SKM-1 (cell line): Measurements from ENCODE around the gene IL12B.
"Not testable (repeated sequence)": the region's sequence is repeated elsewhere in the genome, so short reads cannot be mapped to it uniquely, and the experiment has no call there.

Experiments used
- DNase-seq: peaks from one replicate; lab custom pipeline; 2025; ENCODE audit not compliant: unreplicated experiment; lab: John Stamatoyannopoulos, UW

Gene IL12B

DNA sequence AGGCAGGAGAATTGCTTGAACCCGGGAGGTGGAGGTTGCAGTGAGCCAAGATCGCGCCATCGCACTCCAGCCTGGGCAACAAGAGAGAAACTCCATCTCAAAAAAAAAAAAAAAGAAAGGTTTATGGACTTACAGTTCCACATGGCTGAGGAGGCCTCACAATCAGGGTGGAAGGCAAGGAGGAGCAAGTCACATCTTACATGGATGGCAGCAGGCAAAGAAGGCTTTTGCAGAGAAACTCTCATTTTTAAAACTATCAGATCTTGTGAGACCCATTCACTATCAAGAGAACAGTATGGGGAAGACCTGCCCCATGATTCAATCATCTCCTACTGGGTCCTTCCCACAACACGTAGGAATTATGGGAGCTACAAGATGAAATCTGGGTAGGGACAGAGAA is 33.0 kb downstream of the IL12B start:
- not testable (repeated sequence) for DNase-seq

DNA sequence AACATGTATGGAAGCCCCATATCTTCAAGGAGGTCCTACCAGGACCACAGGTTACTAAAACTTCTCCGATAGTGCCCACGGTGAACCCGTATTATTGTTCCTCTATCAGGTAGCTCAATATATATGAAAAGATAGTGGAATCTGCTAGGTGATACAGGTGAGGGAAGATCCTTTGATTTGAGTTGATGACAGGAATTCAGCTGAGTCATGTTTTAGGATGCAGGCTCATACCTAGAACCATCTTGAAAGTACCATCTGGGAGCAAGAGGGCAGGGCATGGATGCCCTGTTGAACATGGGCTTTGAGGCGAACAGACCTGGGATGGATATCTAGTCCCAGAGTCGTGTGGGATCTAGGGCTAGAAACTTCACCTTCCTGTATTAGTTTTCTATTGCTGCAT is 35.4 kb downstream of the IL12B start:
- no peak for DNase-seq

GRCh38 chr5:159290741-159291140 is 39.5 kb downstream of the IL12B start:
- DNase-seq: no peak

- no peak for DNase-seq
Observed at GRCh38 chr5:159286420-159287035, 43.8 kb downstream of the IL12B start.

GRCh38 chr5:159274676-159275075 is 55.6 kb downstream of the IL12B start:
- DNase-seq: no peak

- no peak for DNase-seq
Observed at GRCh38 chr5:159273923-159274322, 56.4 kb downstream of the IL12B start.

DNA sequence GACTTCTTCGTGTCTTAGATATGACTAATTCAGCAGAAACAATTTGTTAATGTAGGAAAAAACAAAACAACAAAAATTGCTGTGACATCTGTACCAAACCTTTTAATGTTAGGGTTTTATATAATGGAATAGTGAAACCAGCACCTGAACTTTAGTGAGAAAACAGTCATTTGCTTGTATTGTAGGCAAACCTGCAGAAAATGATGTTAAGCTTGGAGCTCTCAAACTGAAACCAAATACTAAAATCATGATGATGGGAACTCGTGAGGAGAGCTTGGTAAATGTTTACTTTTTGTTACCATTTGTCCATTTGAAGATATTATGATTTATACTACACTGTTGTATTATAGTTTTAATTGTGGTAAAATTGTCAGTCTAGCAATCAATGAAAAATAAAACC is 60.6 kb downstream of the IL12B start:
- no peak for DNase-seq

GRCh38 chr5:159266764-159267163 is 63.5 kb downstream of the IL12B start:
- not testable (repeated sequence) for DNase-seq
